Transverse colon (tissue), 4 donors: ENCODE measurements around the gene PODNL1. TPM values are rescaled to one million over a fixed set of nuclear protein-coding genes. Genes with fewer than 3 reads are reported as not detected.

Source experiments
- DNase-seq: peaks from one replicate; pipeline ENCODE4 v3.0.0-alpha.2; 2019
- H3K27ac ChIP-seq, 4 donors: fragments of 200-600 bp; sonication (generic); 2 replicates each; pipeline ENCODE4 v1.5.1; 2016 to 2018; ENCODE audit warnings: inconsistent platforms in 4 of 4
- H3K27me3 ChIP-seq: fragments of 200-600 bp; sonication (generic); 2 replicates; pipeline ENCODE4 v1.5.1; 2017; ENCODE audit warnings: inconsistent platforms
- H3K36me3 ChIP-seq, 4 donors: fragments of 200-600 bp; sonication (generic); 2 replicates each; pipeline ENCODE4 v1.5.1; 2017 to 2019; ENCODE audit warnings: inconsistent platforms in 4 of 4
- H3K4me1 ChIP-seq, 4 donors: fragments of 200-600 bp; sonication (generic); 2 replicates each; pipeline ENCODE4 v1.5.1; 2017 to 2020; ENCODE audit warnings: inconsistent platforms in 4 of 4
- H3K4me3 ChIP-seq, 4 donors: fragments of 200-600 bp; sonication (generic); 1 replicate in 1 of 4; 2 replicates in 3 of 4; pipeline versions ENCODE4 v1.5.1 to v1.6.1; 2017 to 2019; ENCODE audit warnings: inconsistent platforms in 4 of 4
- H3K9me3 ChIP-seq, 2 donors: fragments of 200-600 bp; sonication (generic); 2 replicates each; pipeline ENCODE4 v1.5.1; 2017 to 2019; ENCODE audit warnings: inconsistent platforms in 2 of 2
- EP300 ChIP-seq: sonication (generic); formaldehyde crosslinking; IDR thresholded peaks from one replicate; pipeline ENCODE4 v1.6.1; 2017; ENCODE audit warnings: antibody characterized with exemption, low read depth
- POLR2A ChIP-seq: fragments of 450-650 bp; IDR thresholded peaks from one replicate; pipeline ENCODE4 v1.6.1; 2016; ENCODE audit warnings: antibody characterized with exemption, mild to moderate bottlenecking, moderate library complexity
- POLR2AphosphoS5 ChIP-seq, 3 donors: sonication (generic); formaldehyde crosslinking; IDR thresholded peaks; one replicate each; pipeline ENCODE4 v1.6.1; 2016; ENCODE audit warnings: antibody characterized with exemption in 3 of 3
- WGBS, 2 donors: methylation state at CpG; one replicate each; pipeline ENCODE4 v1.1.5; 2018; ENCODE audit warnings: low coverage in 1 of 2; 5-methylcytosine and 5-hydroxymethylcytosine counted together
- in situ Hi-C, 4 donors: fragments of 200-750 bp; cut with MboI; loops; one replicate each; pipeline versions ENCODE4 v1.15.0 to v1.15.1; 2017; ENCODE audit warnings: low sequenced_read_pairs in 3 of 4, low pct_ligation_motif_present in 1 of 4, low pct_unique_long_range_greater_than_20kb in 1 of 4
- intact Hi-C: fragments of 100-400 bp; cut with DNase I; formaldehyde crosslinking; loops from one replicate; pipeline ENCODE4 v1.15.1; 2023; ENCODE audit warnings: low total_unique reads
- total RNA-seq, 4 donors: library from RNA; depleted of rRNA; stranded (reverse); fragments of >200 nt; gene quantifications; one replicate each; pipeline ENCODE4 v1.1.0, GENCODE V29; 2016
- TF ChIP-seq, protein P1 (sequence below), 5 experiments: fragments of 200-600 bp in 3 of 5; fragments of 450-650 bp in 2 of 5; sonication (generic) in 3 of 5; IDR thresholded peaks; 1 replicate in 2 of 5; 2 replicates in 3 of 5; pipeline ENCODE4 v1.5.1; 2016 to 2017; ENCODE audit warnings: antibody characterized with exemption in 5 of 5, inconsistent platforms in 3 of 5, mild to moderate bottlenecking in 2 of 5, moderate library complexity in 1 of 5

The PODNL1 gene
- total RNA-seq, 4 donors from 2014 or later = 3.0 to 15.3 (median 3.2) TPM

DNA sequence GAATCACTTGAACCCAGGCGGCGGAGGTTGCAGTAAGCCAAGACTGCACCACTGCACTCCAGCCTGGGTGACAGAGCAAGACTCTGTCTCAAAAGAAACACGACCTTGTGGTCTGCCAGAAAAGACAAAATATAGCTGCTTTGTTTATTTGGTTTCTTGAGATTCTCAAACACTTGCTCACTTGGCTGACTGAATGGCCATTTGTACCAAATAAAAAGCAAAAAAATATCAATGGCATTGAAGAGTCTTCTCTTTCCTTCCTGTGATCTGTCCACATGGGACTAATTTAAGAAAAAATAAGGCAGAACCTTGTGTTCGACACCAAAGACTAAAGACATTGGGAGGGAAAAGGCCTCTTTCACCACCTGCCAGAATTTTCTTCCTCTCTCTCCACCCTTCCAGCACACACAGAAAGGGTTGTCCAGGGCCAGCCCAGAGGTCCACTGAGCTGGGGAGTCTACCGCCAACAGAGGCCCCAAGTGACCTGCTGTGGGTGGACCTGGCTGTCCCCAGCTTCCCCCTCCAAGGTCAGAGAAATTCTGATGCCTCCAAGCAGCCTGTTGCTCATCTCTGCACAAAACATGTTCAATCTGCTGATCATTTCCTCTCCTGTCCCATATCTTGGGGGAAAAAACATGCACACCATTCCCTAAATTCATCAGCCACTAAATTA is 38.2 kb downstream of the PODNL1 start:
- in situ Hi-C loops = loop anchor here in 2 of 4 donors (10.0 to 25.0 kb wide), 2 partner anchors 155 to 162 kb away; partner anchors contain the start of genes MISP3 (in 1 of the 2) and PALM3 (in 1 of the 2)
- no peaks in the 10 kb centered on the region for H3K36me3 ChIP-seq
- intact Hi-C loops = no loop called here
- WGBS, 2 donors = 42 to 61% methylated on average over 2 to 5 of the region's 5 CpGs
- H3K27ac ChIP-seq = peak overlapping the region; percentile 53 to 77 (median 72)
- TF ChIP-seq POLR2AphosphoS5 (IDR thresholded peaks at IDR 0.05) = no peak
- TF ChIP-seq POLR2A = no peak
- TF ChIP-seq, protein P1, sequence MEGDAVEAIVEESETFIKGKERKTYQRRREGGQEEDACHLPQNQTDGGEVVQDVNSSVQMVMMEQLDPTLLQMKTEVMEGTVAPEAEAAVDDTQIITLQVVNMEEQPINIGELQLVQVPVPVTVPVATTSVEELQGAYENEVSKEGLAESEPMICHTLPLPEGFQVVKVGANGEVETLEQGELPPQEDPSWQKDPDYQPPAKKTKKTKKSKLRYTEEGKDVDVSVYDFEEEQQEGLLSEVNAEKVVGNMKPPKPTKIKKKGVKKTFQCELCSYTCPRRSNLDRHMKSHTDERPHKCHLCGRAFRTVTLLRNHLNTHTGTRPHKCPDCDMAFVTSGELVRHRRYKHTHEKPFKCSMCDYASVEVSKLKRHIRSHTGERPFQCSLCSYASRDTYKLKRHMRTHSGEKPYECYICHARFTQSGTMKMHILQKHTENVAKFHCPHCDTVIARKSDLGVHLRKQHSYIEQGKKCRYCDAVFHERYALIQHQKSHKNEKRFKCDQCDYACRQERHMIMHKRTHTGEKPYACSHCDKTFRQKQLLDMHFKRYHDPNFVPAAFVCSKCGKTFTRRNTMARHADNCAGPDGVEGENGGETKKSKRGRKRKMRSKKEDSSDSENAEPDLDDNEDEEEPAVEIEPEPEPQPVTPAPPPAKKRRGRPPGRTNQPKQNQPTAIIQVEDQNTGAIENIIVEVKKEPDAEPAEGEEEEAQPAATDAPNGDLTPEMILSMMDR (IDR thresholded peaks at IDR 0.05) = no peak
- TF ChIP-seq EP300 = no peak
- no peak overlapping the region for H3K4me3 ChIP-seq
- no peaks in the 10 kb centered on the region for H3K27me3 ChIP-seq
- H3K4me1 ChIP-seq = peaks cover 0 to 12% (median 8%) of the 10 kb centered on the region in 4 donors
- no peaks in the 10 kb centered on the region for H3K9me3 ChIP-seq
- no peak for DNase-seq

DNA sequence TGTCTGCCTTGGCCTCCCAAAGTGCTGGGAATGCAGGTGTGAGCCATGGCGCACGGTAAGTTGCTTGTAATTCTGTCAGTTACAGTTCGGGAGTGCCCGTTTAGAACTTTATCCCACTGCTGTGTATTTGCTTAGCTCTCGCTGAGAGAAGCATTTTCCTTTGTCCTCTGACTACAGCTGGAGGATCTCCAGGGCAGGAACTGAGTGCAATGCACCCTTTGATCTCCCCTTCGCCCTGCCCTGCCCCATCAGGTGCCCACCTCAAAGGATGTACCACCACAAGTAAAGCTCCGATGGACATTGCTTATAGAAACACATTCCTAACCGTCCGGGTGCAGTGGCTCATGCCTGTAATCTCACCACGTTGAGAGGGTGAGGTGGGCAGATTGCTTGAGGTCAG is 38.8 kb downstream of the PODNL1 start:
- Histone ChIP-seq H3K36me3 (no peaks in the 10 kb centered on the region), H3K4me3 (no peak overlapping the region), H3K27me3 (no peaks in the 10 kb centered on the region), H3K27ac (peak overlapping the region; percentile 53 to 77 (median 72)), H3K4me1 (peaks cover 0 to 18% (median 11%) of the 10 kb centered on the region in 4 donors), H3K9me3 (no peaks in the 10 kb centered on the region)
- WGBS, 2 donors = 50% methylated on average over 10 of the region's 10 CpGs; no CpG with 5 or more reads in 1 of the 2 donors
- peak; percentile 57 for DNase-seq
- in situ Hi-C loops = loop anchor here in 2 of 4 donors (10.0 to 25.0 kb wide), 2 partner anchors 155 to 163 kb away; partner anchors contain the start of genes MISP3 (in 1 of the 2) and PALM3 (in 1 of the 2)
- TF ChIP-seq, protein P1 (IDR thresholded peaks at IDR 0.05) = no peak
- TF ChIP-seq POLR2A (no peak), EP300 (no peak), POLR2AphosphoS5 (IDR thresholded peaks at IDR 0.05) (peak in 2 of 3 donors; percentile 17 to 43)
- intact Hi-C loops = no loop called here

DNA sequence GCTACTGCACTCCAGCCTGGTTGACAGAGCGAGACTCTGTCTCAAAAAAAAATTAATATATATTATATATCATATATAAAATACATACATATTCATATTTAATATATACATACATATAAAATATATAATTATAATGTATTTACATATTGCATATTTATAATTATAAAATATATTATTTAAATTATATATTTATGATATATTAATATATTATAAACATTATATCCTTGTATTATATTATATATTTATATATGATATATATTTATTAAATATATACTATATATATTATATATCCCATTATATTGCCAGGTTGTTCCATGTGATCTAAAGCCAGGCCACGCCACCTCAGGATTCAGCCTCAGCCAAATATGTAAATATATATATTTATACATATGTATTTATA is 42.0 kb downstream of the PODNL1 start:
- intact Hi-C loops = no loop called here

DNA sequence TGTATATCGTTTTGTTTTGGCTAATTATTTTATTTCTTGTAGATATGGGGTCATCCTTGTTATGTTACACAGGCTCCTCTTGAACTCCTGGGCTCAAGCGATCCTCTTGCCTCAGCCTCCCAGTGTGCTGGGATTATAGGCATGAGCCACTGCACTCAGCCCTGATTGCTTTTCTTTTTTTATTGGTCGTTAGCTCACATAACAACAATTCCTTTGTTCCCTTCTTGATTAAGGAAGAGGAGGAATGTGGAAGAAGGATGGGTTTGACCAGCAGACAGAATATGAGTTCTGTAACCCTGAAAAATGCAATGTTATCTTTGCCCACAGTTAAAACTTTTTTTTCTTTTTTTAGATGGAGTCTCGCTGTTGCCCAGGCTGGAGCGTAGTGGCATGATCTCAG is 43.7 kb downstream of the PODNL1 start:
- Histone ChIP-seq H3K36me3 (no peaks in the 10 kb centered on the region), H3K27ac (peak overlapping the region; percentile 15 to 69 (median 39)), H3K4me3 (no peak overlapping the region), H3K4me1 (peaks cover 0 to 30% (median 17%) of the 10 kb centered on the region in 4 donors), H3K27me3 (no peaks in the 10 kb centered on the region), H3K9me3 (no peaks in the 10 kb centered on the region)
- in situ Hi-C loops = loop anchor here in 2 of 4 donors (10.0 to 25.0 kb wide), 2 partner anchors 160 to 168 kb away; partner anchors contain the start of genes MISP3 (in 1 of the 2) and PALM3 (in 1 of the 2)
- no peak for DNase-seq
- TF ChIP-seq POLR2AphosphoS5 (IDR thresholded peaks at IDR 0.05) (no peak), POLR2A (no peak), EP300 (no peak)
- TF ChIP-seq, protein P1 (IDR thresholded peaks at IDR 0.05) = no peak
- intact Hi-C loops = no loop called here
- 51 to 53% methylated on average over 3 to 5 of the region's 5 CpGs for WGBS, 2 donors

More for the DNA sequence above, 42.0 kb downstream of the PODNL1 start:
- Histone ChIP-seq H3K27ac (no peak overlapping the region), H3K4me3 (no peak overlapping the region), H3K9me3 (no peaks in the 10 kb centered on the region), H3K27me3 (no peaks in the 10 kb centered on the region), H3K4me1 (peaks cover 0 to 34% (median 20%) of the 10 kb centered on the region in 4 donors), H3K36me3 (no peaks in the 10 kb centered on the region)
- DNase-seq = no peak
- in situ Hi-C loops = loop anchor here in 2 of 4 donors (10.0 to 25.0 kb wide), 2 partner anchors 159 to 166 kb away; partner anchors contain the start of genes MISP3 (in 1 of the 2) and PALM3 (in 1 of the 2)
- TF ChIP-seq POLR2AphosphoS5 (IDR thresholded peaks at IDR 0.05) = no peak
- no peak for TF ChIP-seq EP300
- TF ChIP-seq POLR2A = no peak
- TF ChIP-seq, protein P1 (IDR thresholded peaks at IDR 0.05) = no peak
- 99 to 100% methylated on average over 2 of the region's 2 CpGs for WGBS, 2 donors
